T-helper 17 cell (primary cell): ENCODE measurements around the gene ITPKB. TPM values are rescaled to one million over a fixed set of nuclear protein-coding genes. Genes with fewer than 3 reads are reported as not detected.
"Not testable (repeated sequence)": the region's sequence is repeated elsewhere in the genome, so short reads cannot be mapped to it uniquely, and the experiment has no call there.

ENCODE experiments used
- ATAC-seq: fragments of 150-1000 bp; cut with Tn5 transposase; 2 replicates; pipeline ENCODE4 v1.10.0; 2021; ENCODE audit warnings: mild to moderate bottlenecking, moderate library complexity
- DNase-seq, 3 donors: peaks; one replicate each; pipeline versions ENCODE4 v3.0.0 to v3.0.0-alpha.2; 2020 to 2021
- H3K9me3 ChIP-seq: one replicate; pipeline ENCODE4 v1.7.0; 2013; ENCODE audit warnings: low read length, mild to moderate bottlenecking; ENCODE audit not compliant: control insufficient read depth, poor library complexity, severe bottlenecking
- H3K27ac Mint-ChIP-seq: one replicate; pipeline ENCODE4 v1.8.0; 2022; ENCODE audit warnings: mild to moderate bottlenecking, moderate library complexity, mixed read lengths
- H3K27me3 Mint-ChIP-seq: one replicate; pipeline ENCODE4 v1.8.0; 2022; ENCODE audit warnings: mixed read lengths
- H3K36me3 Mint-ChIP-seq: one replicate; pipeline ENCODE4 v1.8.0; 2022; ENCODE audit warnings: low read depth, mixed read lengths
- H3K4me1 Mint-ChIP-seq: one replicate; pipeline ENCODE4 v1.8.0; 2022; ENCODE audit warnings: mild to moderate bottlenecking, mixed read lengths
- H3K4me3 Mint-ChIP-seq: one replicate; pipeline ENCODE4 v1.8.0; 2022; ENCODE audit warnings: mild to moderate bottlenecking, moderate library complexity, mixed read lengths
- total RNA-seq, 4 donors: library from RNA in 2 of 4; stranded (reverse) in 2 of 4; gene quantifications; one replicate each; pipeline ENCODE4 v1.2.3 and lab custom pipeline; 2022 to 2026

The ITPKB gene
- total RNA-seq, 2 donors from 2014 or later = 128 to 166 TPM

- no peaks in the 10 kb centered on the region for H3K9me3 ChIP-seq
- no peak overlapping the region for H3K27ac Mint-ChIP-seq
- H3K36me3 Mint-ChIP-seq = no peaks in the 10 kb centered on the region
- no peaks in the 10 kb centered on the region for H3K27me3 Mint-ChIP-seq
- H3K4me3 Mint-ChIP-seq = no peak overlapping the region
- ATAC-seq (no peak), DNase-seq (no peak)
- no peaks in the 10 kb centered on the region for H3K4me1 Mint-ChIP-seq
Measured at GRCh38 chr1:226772446-226773139, 33.5 kb upstream of the ITPKB start.

GRCh38 chr1:226767170-226767569 lies 28.1 kb upstream of the ITPKB start:
- ATAC-seq, H3K27ac Mint-ChIP-seq, H3K36me3 Mint-ChIP-seq, H3K9me3 ChIP-seq, H3K4me3 Mint-ChIP-seq, H3K27me3 Mint-ChIP-seq, DNase-seq: not testable (repeated sequence)
- peaks cover 12% of the 10 kb centered on the region for H3K4me1 Mint-ChIP-seq

- no peak overlapping the region for H3K4me3 Mint-ChIP-seq
- H3K36me3 Mint-ChIP-seq = peaks cover 4% of the 10 kb centered on the region
- no peak overlapping the region for H3K27ac Mint-ChIP-seq
- no peak for ATAC-seq
- no peaks in the 10 kb centered on the region for H3K9me3 ChIP-seq
- peaks cover 12% of the 10 kb centered on the region for H3K4me1 Mint-ChIP-seq
- H3K27me3 Mint-ChIP-seq = peaks cover 6% of the 10 kb centered on the region
- no peak for DNase-seq
Measured at GRCh38 chr1:226766565-226766964, 27.5 kb upstream of the ITPKB start.

GRCh38 chr1:226764533-226764932 lies 25.5 kb upstream of the ITPKB start:
- Mint-ChIP-seq H3K4me3 (no peak overlapping the region), H3K27ac (no peak overlapping the region), H3K27me3 (peaks cover 6% of the 10 kb centered on the region), H3K36me3 (peaks cover 4% of the 10 kb centered on the region), H3K4me1 (peaks cover 12% of the 10 kb centered on the region)
- ATAC-seq (no peak), DNase-seq (no peak)
- H3K9me3 ChIP-seq = no peaks in the 10 kb centered on the region

- Mint-ChIP-seq H3K4me1 (peaks cover 12% of the 10 kb centered on the region), H3K27me3 (peaks cover 6% of the 10 kb centered on the region), H3K27ac (no peak overlapping the region), H3K4me3 (no peak overlapping the region), H3K36me3 (peaks cover 4% of the 10 kb centered on the region)
- no peaks in the 10 kb centered on the region for H3K9me3 ChIP-seq
- ATAC-seq (peak; percentile 53), DNase-seq (no peak)
Measured at GRCh38 chr1:226763905-226764264, 24.8 kb upstream of the ITPKB start.

GRCh38 chr1:226762988-226763904 lies 24.2 kb upstream of the ITPKB start:
- no peak overlapping the region for H3K27ac Mint-ChIP-seq
- peaks cover 6% of the 10 kb centered on the region for H3K27me3 Mint-ChIP-seq
- H3K4me1 Mint-ChIP-seq = peaks cover 12% of the 10 kb centered on the region
- no peak for DNase-seq
- no peaks in the 10 kb centered on the region for H3K9me3 ChIP-seq
- peaks cover 4% of the 10 kb centered on the region for H3K36me3 Mint-ChIP-seq
- no peak for ATAC-seq
- H3K4me3 Mint-ChIP-seq = no peak overlapping the region

GRCh38 chr1:226762055-226762454 lies 23.0 kb upstream of the ITPKB start:
- no peak overlapping the region for H3K27ac Mint-ChIP-seq
- DNase-seq = no peak
- H3K9me3 ChIP-seq = no peaks in the 10 kb centered on the region
- ATAC-seq = no peak
- no peak overlapping the region for H3K4me3 Mint-ChIP-seq
- peaks cover 12% of the 10 kb centered on the region for H3K4me1 Mint-ChIP-seq
- peaks cover 6% of the 10 kb centered on the region for H3K27me3 Mint-ChIP-seq
- peaks cover 4% of the 10 kb centered on the region for H3K36me3 Mint-ChIP-seq

GRCh38 chr1:226761322-226761721 lies 22.2 kb upstream of the ITPKB start:
- peaks cover 4% of the 10 kb centered on the region for H3K36me3 Mint-ChIP-seq
- ATAC-seq = no peak
- no peaks in the 10 kb centered on the region for H3K9me3 ChIP-seq
- peaks cover 6% of the 10 kb centered on the region for H3K27me3 Mint-ChIP-seq
- DNase-seq = no peak
- H3K4me3 Mint-ChIP-seq = no peak overlapping the region
- peaks cover 12% of the 10 kb centered on the region for H3K4me1 Mint-ChIP-seq
- no peak overlapping the region for H3K27ac Mint-ChIP-seq

- H3K4me1 Mint-ChIP-seq = peaks cover 15% of the 10 kb centered on the region
Measured at GRCh38 chr1:226754793-226755533, 15.9 kb upstream of the ITPKB start.

GRCh38 chr1:226754097-226754496 lies 15.0 kb upstream of the ITPKB start:
- DNase-seq (no peak), ATAC-seq (no peak)

More at GRCh38 chr1:226754793-226755533, 15.9 kb upstream of the ITPKB start:
- Mint-ChIP-seq H3K4me3 (no peak overlapping the region), H3K36me3 (peaks cover 2% of the 10 kb centered on the region), H3K27ac (no peak overlapping the region), H3K27me3 (no peaks in the 10 kb centered on the region)
- H3K9me3 ChIP-seq = no peaks in the 10 kb centered on the region
- ATAC-seq (no peak), DNase-seq (no peak)

GRCh38 chr1:226751703-226752102 lies 12.6 kb upstream of the ITPKB start:
- Mint-ChIP-seq H3K27ac (no peak overlapping the region), H3K4me1 (peaks cover 17% of the 10 kb centered on the region)

More at GRCh38 chr1:226754097-226754496, 15.0 kb upstream of the ITPKB start:
- H3K9me3 ChIP-seq = no peaks in the 10 kb centered on the region
- Mint-ChIP-seq H3K4me3 (no peak overlapping the region), H3K36me3 (peaks cover 2% of the 10 kb centered on the region), H3K4me1 (peaks cover 15% of the 10 kb centered on the region), H3K27ac (no peak overlapping the region), H3K27me3 (no peaks in the 10 kb centered on the region)

GRCh38 chr1:226751214-226751613 lies 12.1 kb upstream of the ITPKB start:
- DNase-seq = no peak
- peaks cover 17% of the 10 kb centered on the region for H3K4me1 Mint-ChIP-seq
- H3K9me3 ChIP-seq = no peaks in the 10 kb centered on the region
- H3K36me3 Mint-ChIP-seq = peaks cover 2% of the 10 kb centered on the region
- H3K27me3 Mint-ChIP-seq = no peaks in the 10 kb centered on the region
- ATAC-seq = no peak
- H3K4me3 Mint-ChIP-seq = no peak overlapping the region
- no peak overlapping the region for H3K27ac Mint-ChIP-seq

More at GRCh38 chr1:226751703-226752102, 12.6 kb upstream of the ITPKB start:
- no peaks in the 10 kb centered on the region for H3K9me3 ChIP-seq
- ATAC-seq = no peak
- H3K27me3 Mint-ChIP-seq = no peaks in the 10 kb centered on the region
- no peak overlapping the region for H3K4me3 Mint-ChIP-seq
- DNase-seq = no peak
- peaks cover 2% of the 10 kb centered on the region for H3K36me3 Mint-ChIP-seq

- Mint-ChIP-seq H3K36me3 (peaks cover 2% of the 10 kb centered on the region), H3K27me3 (no peaks in the 10 kb centered on the region), H3K27ac (no peak overlapping the region), H3K4me1 (peaks cover 11% of the 10 kb centered on the region), H3K4me3 (no peak overlapping the region)
- ATAC-seq (no peak), DNase-seq (no peak)
- no peaks in the 10 kb centered on the region for H3K9me3 ChIP-seq
Measured at GRCh38 chr1:226749467-226749866, 10.4 kb upstream of the ITPKB start.
